Mammary epithelial cell (primary cell): ENCODE data around the gene FN3KRP.
"Not testable (repeated sequence)": the region's sequence is repeated elsewhere in the genome, so short reads cannot be mapped to it uniquely, and the experiment has no call there.

ENCODE experiments used
- EZH2 ChIP-seq: IDR thresholded peaks from 2 replicates; pipeline ENCODE4 v1.6.1; 2012; ENCODE audit warnings: low read length, inconsistent platforms, borderline replicate concordance
- TF ChIP-seq, protein P1 (sequence below), 2 donors: IDR thresholded peaks in 1 of 2; conservative IDR thresholded peaks in 1 of 2; 2 replicates each; pipeline ENCODE4 v1.5.1; 2011 to 2012; ENCODE audit warnings: inconsistent platforms in 2 of 2, low read length in 2 of 2, mild to moderate bottlenecking in 2 of 2, control low read depth in 1 of 2, low read depth in 1 of 2; ENCODE audit not compliant: insufficient read depth in 1 of 2; ENCODE audit errors: extremely low read depth in 1 of 2

DNA sequence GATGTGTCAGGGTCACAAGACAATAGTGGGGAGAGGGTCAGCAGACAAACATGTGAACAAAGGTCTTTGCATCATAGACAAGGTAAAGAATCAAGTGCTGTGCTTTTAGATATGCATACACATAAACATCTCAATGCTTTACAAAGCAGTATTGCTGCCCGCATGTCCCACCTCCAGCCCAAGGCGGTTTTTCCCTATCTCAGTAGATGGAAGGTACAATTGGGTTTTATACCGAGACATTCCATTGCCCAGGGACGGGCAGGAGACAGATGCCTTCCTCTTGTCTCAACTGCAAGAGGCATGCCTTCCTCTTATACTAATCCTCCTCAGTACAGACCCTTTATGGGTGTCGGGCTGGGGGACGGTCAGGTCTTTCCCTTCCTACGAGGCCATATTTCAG, 28.2 kb downstream of the FN3KRP start:
- TF ChIP-seq, protein P1, sequence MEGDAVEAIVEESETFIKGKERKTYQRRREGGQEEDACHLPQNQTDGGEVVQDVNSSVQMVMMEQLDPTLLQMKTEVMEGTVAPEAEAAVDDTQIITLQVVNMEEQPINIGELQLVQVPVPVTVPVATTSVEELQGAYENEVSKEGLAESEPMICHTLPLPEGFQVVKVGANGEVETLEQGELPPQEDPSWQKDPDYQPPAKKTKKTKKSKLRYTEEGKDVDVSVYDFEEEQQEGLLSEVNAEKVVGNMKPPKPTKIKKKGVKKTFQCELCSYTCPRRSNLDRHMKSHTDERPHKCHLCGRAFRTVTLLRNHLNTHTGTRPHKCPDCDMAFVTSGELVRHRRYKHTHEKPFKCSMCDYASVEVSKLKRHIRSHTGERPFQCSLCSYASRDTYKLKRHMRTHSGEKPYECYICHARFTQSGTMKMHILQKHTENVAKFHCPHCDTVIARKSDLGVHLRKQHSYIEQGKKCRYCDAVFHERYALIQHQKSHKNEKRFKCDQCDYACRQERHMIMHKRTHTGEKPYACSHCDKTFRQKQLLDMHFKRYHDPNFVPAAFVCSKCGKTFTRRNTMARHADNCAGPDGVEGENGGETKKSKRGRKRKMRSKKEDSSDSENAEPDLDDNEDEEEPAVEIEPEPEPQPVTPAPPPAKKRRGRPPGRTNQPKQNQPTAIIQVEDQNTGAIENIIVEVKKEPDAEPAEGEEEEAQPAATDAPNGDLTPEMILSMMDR (conservative IDR thresholded peaks at IDR 0.05 in 1 of 2, IDR thresholded peaks at IDR 0.05 in 1 of 2; ENCODE audit: extremely low read depth in 1 of 2, insufficient read depth in 1 of 2, low read depth in 1 of 2, low read length in 2 of 2), result not testable (repeated sequence)
- not testable (repeated sequence) for TF ChIP-seq EZH2
